Skin of body (tissue), 2 donors: ENCODE measurements around the gene RASAL1. TPM values are rescaled to one million over a fixed set of nuclear protein-coding genes. Genes with fewer than 3 reads are reported as not detected.
"Not testable (repeated sequence)": the region's sequence is repeated elsewhere in the genome, so short reads cannot be mapped to it uniquely, and the experiment has no call there.

Experiments
- DNase-seq: peaks from one replicate; lab custom pipeline; 2025; lab: John Stamatoyannopoulos, UW
- total RNA-seq: library from RNA; depleted of rRNA; stranded (reverse); fragments of >200 nt; gene quantifications from one replicate; pipeline ENCODE4 v1.2.3, GENCODE V29; 2014

RASAL1 gene
- total RNA-seq, 1 donor from 2014 or later = 8.1 TPM

DNA sequence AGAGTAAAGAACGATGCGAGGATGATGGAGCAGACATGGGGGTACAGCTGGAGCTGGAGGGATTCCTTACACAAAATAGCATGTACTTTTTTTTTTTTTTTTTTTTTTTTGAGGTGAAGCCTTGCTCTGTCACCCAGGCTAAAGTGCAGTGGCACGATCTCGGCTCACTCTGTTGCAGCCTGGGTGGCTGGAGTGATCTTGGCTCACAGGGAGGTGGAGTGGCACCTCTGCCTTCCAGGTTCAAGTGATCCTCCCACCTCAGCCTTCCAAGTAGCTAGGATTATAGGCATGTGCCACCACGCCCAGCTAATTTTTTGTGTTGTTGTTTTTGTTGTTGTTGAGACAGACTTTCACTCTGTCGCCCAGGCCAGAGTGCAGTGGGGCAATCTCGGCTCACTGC lies 5.1 kb upstream of the RASAL1 start:
- no peak for DNase-seq

DNA sequence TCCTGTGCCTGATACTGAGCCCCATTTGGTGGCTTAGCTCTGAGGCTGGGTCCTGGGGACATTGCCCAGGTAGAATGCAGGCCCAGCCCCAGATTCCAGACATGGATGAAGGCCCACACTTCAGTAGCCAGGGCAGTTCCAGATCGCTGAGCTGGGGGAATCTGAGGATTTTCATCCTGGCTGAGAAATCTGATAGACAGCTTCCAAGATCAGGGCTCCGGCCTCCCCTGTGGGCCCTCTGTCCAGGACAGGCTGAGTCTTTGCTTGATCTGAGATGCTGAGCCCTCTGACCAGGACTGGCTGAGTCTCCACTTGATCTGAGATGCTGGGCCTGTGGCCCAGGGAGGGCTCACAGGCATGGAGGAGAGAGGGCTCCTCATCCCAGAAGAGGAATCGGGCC lies 3.3 kb upstream of the RASAL1 start:
- DNase-seq = no peak

DNA sequence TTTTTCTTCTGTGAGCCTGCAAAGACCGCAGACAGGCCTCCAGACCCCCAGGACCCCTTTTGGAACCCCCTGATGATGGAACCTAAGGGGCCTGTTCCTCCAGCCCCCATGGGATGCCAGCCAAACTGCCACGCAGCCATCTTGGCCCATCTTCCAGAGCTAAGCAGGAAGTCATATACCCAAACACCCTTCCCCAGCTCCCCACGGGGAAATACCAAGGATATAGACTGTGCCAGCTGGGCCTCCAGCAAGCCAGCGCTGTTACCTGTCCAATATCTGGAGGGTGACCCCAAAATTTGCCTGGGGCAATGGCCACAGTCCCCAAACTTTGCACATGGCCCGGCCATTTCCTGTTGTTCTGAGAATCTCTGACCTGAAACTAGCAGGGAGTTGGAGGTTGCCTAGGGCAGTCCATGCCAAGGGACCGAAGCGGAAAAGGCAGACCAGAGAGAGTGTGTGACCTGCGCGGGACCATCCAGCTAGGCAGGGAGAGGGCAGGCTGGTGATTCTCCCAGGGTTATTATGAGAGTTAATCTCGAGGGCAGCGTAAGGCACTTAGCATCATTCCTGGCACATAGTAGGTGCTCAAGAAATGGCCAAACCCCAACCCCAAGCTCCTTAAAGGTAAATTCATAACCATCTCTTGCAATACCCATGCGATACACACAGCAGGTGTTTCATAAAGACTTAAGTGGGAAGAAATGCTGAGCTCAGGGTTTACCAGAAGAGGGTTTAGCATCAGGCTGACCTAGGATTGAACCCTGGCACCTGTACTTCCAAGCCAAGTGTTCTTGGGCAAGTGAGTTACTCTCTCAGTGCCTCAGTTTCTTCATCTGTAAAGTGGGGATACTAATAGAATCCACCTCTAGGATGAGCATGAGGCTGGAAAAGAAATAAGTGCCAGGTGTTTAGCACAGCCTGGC lies 2.6 kb upstream of the RASAL1 start:
- DNase-seq = no peak

DNA sequence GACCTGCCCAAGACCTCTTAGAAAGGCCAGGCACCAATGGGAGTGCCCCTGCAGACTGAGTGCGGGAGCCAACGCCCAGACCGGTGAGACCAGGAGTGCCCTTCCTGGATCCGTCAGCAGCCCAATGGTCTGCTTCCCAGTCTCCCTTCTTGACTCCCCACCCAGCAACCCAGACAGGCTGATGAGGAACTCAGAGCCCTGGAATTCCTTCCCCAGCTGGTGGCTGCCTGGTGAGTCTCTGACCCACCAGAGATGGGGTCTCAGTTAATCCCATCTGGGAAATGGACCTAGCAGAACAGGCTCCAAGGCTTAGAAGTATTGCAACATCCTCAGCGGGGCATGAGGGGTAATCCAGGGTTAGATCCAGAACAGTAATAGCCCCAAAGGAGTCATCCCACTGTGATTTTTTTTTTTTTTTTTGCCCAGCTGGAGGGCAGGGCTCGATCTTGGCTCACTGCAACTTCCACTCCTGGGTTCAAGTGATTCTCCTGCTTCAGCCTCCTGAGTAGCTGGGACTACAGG lies 1.5 kb upstream of the RASAL1 start:
- no peak for DNase-seq

DNA sequence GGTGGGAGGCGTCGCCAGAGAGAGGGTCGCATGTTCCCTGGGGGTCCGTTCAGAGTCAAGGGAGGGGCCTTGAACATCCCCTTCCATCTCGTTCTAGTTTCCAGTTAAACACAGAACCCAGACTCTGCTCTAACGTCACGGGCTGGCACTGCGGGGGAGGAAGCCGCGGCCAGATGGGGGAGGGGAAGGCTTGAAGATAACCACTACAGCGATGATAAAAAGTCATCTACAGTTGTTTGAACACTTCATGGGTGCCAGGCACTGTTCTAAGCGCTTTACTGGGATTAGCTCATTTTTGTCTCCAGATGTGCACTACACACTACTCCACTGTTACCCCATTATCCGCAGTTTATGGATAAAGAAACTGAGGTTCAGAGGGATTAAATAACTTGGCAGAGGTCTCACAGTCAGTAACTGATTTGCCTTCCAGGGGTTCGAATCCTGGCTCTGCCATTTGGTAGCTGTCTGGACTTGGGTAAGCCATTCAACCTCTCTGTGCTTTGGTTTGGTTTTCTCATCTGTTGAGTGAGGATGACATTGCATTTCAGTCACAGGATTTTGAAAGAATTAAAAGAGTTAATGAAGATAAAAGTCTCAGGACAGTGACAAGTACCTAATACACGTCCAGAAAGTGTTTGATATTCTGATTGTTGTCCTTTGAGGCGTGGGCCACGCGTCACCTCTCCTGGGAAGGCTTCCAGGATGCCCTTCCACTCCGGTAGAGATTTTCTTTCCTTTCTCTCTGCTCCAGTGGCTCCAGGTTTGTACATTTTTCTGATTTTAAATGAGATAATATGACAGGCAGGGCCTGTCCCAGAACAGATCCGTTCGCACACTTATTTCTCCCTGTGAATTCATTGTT lies 798 bp upstream of the RASAL1 start:
- no peak for DNase-seq

DNA sequence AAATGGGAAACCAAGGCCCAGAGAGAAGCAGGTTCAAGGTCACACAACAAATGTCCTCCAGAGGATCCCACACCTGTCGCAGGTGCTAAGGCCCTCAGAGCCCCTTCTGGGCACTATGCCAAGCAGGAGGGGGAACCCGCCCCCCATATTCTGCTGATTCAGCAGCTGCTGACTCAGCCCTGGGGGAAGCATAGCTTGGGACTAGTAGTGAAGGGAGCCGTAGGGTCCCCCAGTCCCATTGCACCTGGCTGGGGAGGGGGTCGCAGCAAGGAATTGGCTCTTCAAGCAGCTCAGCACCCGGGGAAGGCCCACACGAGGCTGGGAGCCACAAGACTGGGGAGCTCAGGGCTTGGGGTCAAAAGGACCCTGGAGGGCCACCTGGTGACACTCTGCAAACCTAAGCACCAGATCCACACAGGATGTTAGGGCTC lies 1.0 kb downstream of the RASAL1 start:
- no peak for DNase-seq

DNA sequence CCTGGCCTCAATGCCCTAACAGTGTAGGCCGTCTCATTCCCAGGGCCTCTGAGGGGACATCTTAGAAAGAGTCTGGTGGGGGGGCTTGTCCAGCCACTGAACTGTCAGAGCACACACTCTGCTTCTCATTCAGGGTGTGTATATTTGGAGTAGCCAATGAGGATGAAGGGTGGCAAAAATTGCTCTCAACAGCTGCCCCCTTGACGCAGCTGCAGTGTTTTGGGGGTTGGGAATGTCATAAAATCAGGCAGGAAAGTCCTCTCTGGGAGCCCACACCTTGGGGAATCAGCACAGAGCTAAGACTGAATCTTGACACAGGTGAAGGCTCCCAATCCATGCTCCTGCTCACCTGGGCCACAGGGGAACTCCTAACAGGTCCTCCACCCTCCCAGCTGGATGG lies 1.5 kb downstream of the RASAL1 start:
- DNase-seq = no peak

DNA sequence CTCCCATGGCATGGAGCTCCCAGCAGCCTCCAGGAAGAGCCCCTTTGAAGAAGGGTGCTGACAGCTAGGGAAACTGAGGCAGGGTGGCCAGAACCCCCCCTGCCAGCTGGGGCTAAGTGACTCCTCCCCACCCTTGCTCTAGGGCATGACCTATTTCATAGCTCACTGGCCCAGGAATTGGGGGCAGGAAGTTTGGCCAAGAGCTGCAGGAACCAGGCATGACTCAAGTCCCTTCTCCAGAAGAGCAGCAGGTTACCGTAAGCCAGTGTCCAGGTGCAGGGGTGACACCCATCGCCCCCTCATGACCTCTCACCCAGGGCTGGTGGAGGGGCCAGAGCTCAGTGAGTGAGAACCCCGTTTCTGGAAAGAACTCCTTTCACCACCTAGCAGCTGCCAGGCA lies 1.9 kb downstream of the RASAL1 start:
- DNase-seq = no peak

DNA sequence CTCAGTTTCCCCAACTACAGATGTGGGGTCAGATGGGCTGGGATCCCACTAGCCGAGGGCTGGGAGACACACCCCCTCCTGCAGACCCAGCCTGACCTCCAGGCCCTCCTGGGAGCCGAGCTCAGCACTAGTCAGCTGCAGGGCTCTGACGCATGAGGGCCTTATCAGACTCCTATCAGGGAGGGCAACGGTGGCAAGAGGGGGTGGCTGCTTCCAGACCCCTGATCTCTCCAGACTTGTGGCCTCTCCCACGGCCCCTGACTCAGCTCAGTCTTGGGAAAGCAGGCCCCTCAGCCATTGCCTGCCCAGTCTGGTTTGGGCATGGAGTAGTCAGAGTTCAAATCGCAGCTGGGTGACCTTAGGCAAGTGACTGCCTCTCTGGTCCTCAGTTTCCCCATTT lies 2.5 kb downstream of the RASAL1 start:
- DNase-seq = no peak

DNA sequence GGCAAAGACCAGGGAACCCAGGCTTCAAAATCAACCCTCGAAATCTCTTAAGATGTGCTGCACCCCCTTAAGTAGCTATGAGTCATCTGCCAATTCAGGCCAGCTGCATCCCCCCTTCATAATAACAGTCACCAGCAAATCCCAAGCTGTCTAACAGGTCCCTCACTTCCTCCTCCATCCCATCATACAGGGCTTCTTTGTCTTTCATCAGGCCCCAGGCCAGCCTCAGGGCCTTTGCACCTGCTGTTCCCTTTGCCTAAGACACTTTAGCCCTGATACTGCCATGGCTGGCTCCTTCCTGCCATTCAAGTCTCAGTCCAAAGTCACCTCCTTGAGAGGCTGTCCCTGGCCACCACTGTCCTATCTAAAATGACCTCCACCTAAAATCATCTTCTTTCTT lies 4.0 kb downstream of the RASAL1 start:
- no peak for DNase-seq

DNA sequence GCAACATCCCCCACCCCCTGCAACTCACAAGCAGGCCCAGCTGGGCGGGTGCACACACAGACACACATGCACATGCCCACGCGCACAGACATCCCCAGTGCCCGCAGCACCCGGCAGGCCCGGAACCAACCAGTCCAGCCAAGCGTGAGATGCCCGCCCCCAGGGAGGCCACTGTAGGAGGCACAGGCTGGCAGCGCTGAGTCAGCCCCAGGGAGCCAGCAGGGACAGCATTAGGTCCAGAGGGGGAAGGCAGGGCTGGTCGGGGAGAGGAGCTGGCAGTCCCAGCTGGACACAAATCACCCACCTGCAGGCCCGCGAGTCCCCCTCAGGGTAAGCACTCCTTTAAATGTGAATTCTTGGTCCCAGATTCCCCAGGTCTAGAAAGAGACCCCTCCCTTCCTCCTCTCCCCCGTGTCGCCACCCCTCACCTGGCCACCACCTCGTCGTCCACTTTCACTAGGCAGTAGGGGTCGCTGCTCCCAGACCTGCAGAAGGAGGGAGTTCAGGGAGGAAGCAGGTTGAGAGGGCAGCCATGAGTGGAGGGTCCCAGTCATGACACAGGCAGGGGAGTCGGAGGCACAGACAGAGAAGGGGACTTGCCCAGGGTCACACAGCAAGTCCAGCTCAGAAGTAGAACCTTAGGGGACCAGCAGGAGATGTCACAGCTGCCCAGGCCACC lies 5.0 kb downstream of the RASAL1 start:
- no peak for DNase-seq

DNA sequence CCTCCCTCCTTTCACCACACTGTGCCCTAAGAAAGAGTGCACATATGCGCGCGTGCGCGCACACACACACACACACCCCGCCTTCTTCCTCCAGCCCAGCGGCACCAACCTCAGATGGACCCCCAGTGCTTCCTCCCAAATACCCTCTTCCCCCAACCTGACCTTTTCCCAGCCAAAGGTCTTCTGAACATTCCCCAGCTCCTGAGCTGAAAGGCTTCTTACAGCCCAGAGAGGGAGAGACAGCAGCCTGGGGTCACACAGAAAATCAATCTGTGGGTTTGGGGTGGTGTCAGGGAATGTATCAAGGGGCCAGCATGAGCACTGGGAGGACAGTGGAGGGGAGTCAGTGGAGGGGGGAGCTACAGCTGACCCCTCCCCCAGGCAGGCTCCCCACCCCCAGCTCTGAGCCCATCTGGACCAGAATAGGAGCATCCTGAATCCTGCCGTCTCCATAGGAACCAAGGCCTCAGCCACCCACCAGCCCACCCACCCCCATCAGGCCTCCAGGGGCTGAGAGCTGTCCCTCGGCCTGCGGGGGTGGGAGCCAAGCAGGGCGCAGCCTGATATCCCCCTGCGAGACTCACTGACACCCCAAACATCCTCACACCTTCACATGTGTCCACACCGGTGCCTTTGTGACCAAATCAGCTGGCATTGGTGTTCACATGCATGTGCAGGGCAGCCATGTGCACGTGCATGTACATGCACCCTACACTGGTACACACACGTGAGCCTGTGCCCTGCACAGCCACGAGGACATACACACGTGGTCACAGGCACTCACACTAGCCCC lies 5.7 kb downstream of the RASAL1 start:
- DNase-seq = no peak

DNA sequence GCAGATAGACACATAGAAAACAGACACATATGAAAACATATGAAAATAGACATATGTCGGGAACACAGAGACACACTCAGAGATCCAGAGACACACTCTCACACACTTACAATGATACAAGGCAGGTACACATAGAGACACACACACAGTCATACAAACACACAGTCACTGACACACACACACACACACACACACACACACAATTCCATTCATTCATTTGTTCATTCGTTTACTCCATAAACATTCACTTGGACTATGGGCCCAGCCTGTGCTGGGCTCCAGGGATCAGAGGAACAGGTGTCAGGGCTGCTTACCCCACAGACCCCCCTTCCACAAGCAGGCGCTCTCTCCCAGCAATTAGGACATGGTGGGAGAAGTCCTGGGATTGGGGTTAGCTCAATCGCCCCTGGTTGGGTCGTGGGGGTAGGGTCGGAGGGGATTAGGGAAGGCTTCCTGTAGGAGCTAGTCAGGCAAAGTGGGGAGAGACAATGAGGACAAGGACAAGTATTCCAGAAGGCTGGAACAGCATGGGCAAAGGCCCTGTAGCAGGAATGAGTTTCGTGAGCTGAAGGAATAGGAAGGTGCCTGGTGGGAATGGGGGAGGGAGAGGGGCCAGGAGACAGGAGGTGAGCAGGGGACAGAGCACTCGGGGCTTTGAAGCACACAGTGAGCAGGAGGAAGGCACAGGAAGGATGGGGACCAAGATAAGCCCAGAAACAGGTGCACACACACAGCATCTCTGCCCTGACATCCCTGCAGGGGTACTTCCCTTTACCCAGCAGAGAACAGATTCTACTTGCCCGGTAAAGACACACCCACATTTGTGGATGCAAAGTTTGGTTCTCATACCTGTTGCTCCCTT lies 6.5 kb downstream of the RASAL1 start:
- DNase-seq = no peak

DNA sequence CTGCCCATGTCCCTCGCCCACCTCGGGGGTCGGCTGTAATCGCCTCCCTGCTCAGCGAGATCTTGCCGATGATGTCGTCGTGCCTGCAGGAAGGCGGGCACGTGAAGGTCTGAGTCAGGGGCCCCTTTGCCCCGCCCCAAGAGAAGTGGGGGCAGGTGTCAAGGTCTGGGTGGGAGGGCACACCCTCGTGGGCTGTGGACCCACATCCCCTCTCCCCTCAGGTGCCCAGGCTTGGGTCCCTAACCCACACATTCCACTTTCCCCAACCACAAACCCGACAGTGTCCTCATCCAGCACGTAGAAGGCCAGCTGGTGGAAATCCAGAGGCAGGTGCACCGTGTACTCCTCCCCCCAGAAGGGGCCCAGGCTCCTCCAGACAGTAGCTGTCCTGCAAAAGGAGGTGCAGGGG lies 7.8 kb downstream of the RASAL1 start:
- DNase-seq = no peak

DNA sequence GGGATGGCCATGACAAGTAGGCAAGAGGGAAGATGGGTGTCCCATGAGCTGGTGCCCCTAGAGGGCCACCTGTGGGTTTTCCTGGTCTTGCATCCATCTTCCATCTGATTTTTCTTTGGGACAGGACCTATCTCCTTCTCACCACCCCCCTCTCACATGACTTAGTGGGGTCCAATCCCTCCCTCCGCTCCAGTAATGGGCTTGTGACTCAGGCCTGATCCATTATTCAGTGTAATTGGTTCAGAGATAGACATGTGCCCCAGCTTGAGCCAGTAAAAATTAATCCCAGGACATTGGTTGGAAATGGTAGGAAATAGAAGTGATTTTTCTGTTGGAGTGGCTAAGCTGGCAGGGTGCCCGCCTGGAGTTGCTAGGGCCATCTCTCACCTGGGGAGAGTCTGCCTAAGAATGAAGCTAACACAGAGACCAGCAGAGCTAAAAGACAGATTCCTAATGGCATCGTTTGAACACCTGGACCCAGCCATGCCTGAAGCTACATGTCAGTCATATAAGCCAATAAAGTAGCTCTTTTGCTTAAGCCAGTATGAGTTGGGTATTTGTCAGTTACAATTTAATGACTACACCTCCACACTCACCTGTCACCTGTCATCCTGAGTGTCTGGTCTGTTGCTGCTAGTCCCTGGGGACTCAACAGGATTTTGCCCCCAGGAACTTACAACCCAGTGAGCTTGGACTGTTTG lies 14.7 kb downstream of the RASAL1 start:
- no peak for DNase-seq

DNA sequence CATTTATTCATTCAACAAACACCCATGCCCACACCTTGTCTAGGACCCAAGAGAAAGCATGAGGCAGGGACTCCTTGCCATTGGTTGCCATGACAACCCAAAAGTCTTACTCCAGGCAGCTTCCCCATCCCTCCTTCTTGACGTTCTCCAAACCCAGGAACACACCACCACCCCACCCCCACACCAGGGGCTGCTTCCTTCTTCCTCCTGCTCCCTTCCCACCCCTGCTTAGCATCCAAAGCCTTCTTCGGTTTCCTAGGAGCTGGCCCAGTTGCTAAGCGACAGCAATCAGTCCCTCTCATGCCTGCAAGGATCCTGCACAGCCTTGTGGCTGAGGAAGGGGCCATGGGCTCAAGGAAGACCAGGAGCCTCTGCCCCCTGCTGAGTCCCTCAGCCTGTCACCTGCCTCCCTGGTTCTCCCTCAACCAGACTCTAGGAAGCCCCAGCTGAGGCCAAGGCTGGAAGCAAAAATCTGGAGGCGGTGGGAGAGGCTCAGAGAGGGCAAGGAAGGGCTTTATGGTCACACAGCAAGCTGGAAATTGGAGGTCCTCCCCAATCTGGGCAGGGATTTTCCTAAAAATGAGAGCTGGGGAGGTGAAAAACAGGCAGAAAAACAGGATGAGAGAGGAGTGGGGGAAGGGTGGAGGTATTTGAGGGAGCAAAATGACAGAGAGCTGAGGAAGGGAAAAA lies 15.4 kb downstream of the RASAL1 start:
- DNase-seq = no peak

DNA sequence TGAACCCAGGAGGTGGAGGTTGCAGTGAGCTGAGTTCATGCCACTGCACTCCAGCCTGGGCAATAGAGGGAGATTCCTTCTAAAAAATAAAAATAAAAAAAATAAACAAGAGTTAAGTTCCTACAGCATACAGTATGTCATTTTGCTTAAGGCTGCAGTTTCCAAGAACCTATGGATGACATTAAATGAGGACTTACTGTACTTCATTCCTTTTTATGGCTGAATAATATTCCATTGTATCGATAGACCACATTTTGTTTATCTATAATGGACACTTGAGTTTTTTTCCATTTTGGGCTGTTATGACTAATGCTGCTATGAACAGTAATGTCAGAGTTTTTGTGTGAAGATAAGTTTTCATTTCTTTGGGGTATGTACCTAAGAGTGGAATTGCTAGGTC lies 17.4 kb downstream of the RASAL1 start:
- DNase-seq = no peak

DNA sequence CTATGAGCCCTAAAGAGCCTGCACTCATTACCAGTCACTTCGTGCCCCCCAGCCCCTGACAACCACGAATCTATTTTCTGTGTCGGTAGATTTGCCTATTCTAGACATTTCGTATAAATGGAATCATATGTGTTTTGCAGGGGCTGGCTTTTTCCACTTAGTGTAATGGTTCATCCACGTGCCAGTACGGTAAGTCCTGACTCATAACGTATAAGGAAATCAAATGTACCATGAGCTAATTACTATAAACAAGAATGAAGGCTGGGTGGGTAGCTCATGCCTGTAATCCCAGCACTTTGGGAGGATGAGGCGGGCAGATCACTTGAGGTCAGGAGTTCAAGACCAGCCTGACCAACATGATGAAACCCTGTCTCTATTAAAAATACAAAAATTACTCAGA lies 17.9 kb downstream of the RASAL1 start:
- DNase-seq = not testable (repeated sequence)

DNA sequence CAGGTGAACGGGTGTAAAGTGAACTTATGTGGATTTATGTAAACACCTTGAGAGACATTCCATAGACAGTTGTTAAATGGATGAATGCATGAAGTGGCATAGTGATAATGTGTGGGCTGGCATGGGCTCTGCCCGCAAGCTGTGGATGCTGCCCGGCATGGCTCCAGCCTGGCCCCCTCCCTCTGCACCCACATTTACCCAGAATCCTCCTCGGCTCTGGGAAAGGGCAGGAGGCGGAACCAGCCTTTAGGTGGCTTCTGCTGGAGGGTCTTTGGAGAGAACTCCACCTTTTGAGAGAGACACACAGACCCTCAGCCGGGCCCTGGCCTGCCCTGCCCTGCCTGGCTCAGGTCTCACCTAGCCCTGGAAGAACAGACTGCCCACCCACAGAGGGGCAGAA lies 18.7 kb downstream of the RASAL1 start:
- DNase-seq = no peak
